Tibial nerve (tissue), 4 donors: ENCODE data around the gene SKI. TPM values are rescaled to one million over a fixed set of nuclear protein-coding genes. Genes with fewer than 3 reads are reported as not detected.

ENCODE experiments used
- DNase-seq, 2 donors: peaks; one replicate each; pipeline ENCODE4 v3.0.0-alpha.2; 2019; ENCODE audit warnings: low spot score in 2 of 2
- H3K27ac ChIP-seq, 4 donors: fragments of 200-600 bp; sonication (generic) in 3 of 4; one replicate each; pipeline ENCODE4 v1.5.1; 2017 to 2019; ENCODE audit warnings: mild to moderate bottlenecking in 1 of 4
- H3K27me3 ChIP-seq, 2 donors: fragments of 200-600 bp; sonication (generic) in 1 of 2; one replicate each; pipeline versions ENCODE4 v1.5.1 to v1.6.0; 2017 to 2019
- H3K36me3 ChIP-seq, 3 donors: fragments of 200-600 bp; sonication (generic); one replicate each; pipeline ENCODE4 v1.5.1; 2018 to 2019
- H3K4me1 ChIP-seq, 4 donors: fragments of 200-600 bp; sonication (generic) in 3 of 4; one replicate each; pipeline ENCODE4 v1.5.1; 2017 to 2019
- H3K4me3 ChIP-seq, 4 donors: fragments of 200-600 bp; sonication (generic) in 3 of 4; one replicate each; pipeline ENCODE4 v1.5.1; 2017 to 2019; ENCODE audit warnings: mild to moderate bottlenecking in 1 of 4, moderate library complexity in 1 of 4
- H3K9me3 ChIP-seq, 4 donors: fragments of 200-600 bp; sonication (generic) in 3 of 4; one replicate each; pipeline ENCODE4 v1.5.1; 2017 to 2019
- CTCF ChIP-seq, 5 experiments: fragments of 200-600 bp in 3 of 5; fragments of 450-650 bp in 2 of 5; sonication (generic) in 3 of 5; IDR thresholded peaks; one replicate each; pipeline ENCODE4 v1.5.1; 2016 to 2019; ENCODE audit warnings: antibody characterized with exemption in 5 of 5, mild to moderate bottlenecking in 3 of 5, moderate library complexity in 2 of 5
- EP300 ChIP-seq, 2 donors: sonication (generic); formaldehyde crosslinking; IDR thresholded peaks; one replicate each; pipeline ENCODE4 v1.6.1; 2017; ENCODE audit warnings: antibody characterized with exemption in 2 of 2, mild to moderate bottlenecking in 1 of 2
- POLR2A ChIP-seq, 2 donors: fragments of 450-650 bp; IDR thresholded peaks; one replicate each; pipeline ENCODE4 v1.6.1; 2017; ENCODE audit warnings: antibody characterized with exemption in 2 of 2, mild to moderate bottlenecking in 2 of 2, moderate library complexity in 2 of 2
- WGBS, 2 donors: methylation state at CpG; one replicate each; pipeline ENCODE4 v1.1.5; 2018; 5-methylcytosine and 5-hydroxymethylcytosine counted together
- total RNA-seq, 4 donors: library from RNA; depleted of rRNA; stranded (reverse); fragments of >200 nt; gene quantifications; one replicate each; pipeline ENCODE4 v1.1.0, GENCODE V29; 2016

Gene SKI
- total RNA-seq, 4 donors from 2014 or later = 62.8 to 100 (median 72.2) TPM

GRCh38 chr1:2216767-2217058 lies 11.4 kb upstream of the SKI start:
- Histone ChIP-seq H3K4me3 (no peak overlapping the region), H3K27ac (no peak overlapping the region), H3K4me1 (peaks cover 0 to 37% (median 34%) of the 10 kb centered on the region in 4 donors), H3K27me3 (no peaks in the 10 kb centered on the region), H3K36me3 (no peaks in the 10 kb centered on the region), H3K9me3 (no peaks in the 10 kb centered on the region)
- no peak for DNase-seq
- TF ChIP-seq CTCF (IDR thresholded peaks at IDR 0.05) (no peak), EP300 (IDR thresholded peaks at IDR 0.05) (no peak), POLR2A (IDR thresholded peaks at IDR 0.05) (no peak)
- 81 to 85% methylated on average over 7 of the region's 7 CpGs for WGBS, 2 donors

- Histone ChIP-seq H3K4me3 (no peak overlapping the region), H3K36me3 (no peaks in the 10 kb centered on the region), H3K4me1 (peaks cover 0 to 1% (median under 1%) of the 10 kb centered on the region in 4 donors), H3K9me3 (no peaks in the 10 kb centered on the region), H3K27me3 (no peaks in the 10 kb centered on the region), H3K27ac (no peak overlapping the region)
- WGBS, 2 donors = 77 to 85% methylated on average over 3 of the region's 3 CpGs
- DNase-seq = no peak
- TF ChIP-seq CTCF (IDR thresholded peaks at IDR 0.05) (no peak), EP300 (IDR thresholded peaks at IDR 0.05) (no peak), POLR2A (IDR thresholded peaks at IDR 0.05) (no peak)
Measured at GRCh38 chr1:2221271-2221670, 6.8 kb upstream of the SKI start.

- H3K9me3 ChIP-seq = no peaks in the 10 kb centered on the region
- WGBS, 2 donors = 81 to 82% methylated on average over 7 of the region's 7 CpGs
- peak overlapping the region in 1 of 4 donors; percentile 28 for H3K27ac ChIP-seq
- H3K4me1 ChIP-seq = peaks cover 0 to 9% (median 6%) of the 10 kb centered on the region in 4 donors
- H3K4me3 ChIP-seq = no peak overlapping the region
- DNase-seq = no peak
- no peaks in the 10 kb centered on the region for H3K36me3 ChIP-seq
- H3K27me3 ChIP-seq = no peaks in the 10 kb centered on the region
- TF ChIP-seq CTCF (IDR thresholded peaks at IDR 0.05) (no peak), POLR2A (IDR thresholded peaks at IDR 0.05) (no peak), EP300 (IDR thresholded peaks at IDR 0.05) (no peak)
Measured at GRCh38 chr1:2224170-2224584, 3.9 kb upstream of the SKI start.

GRCh38 chr1:2224631-2225428 lies 3.3 kb upstream of the SKI start:
- Histone ChIP-seq H3K9me3 (no peaks in the 10 kb centered on the region), H3K27ac (peak overlapping the region in 1 of 4 donors; percentile 28), H3K4me3 (no peak overlapping the region), H3K4me1 (peaks cover 0 to 12% (median 9%) of the 10 kb centered on the region in 4 donors), H3K36me3 (no peaks in the 10 kb centered on the region), H3K27me3 (no peaks in the 10 kb centered on the region)
- no peak for DNase-seq
- WGBS, 2 donors = 68 to 76% methylated on average over 14 to 18 of the region's 18 CpGs
- TF ChIP-seq POLR2A (IDR thresholded peaks at IDR 0.05) (no peak), EP300 (IDR thresholded peaks at IDR 0.05) (no peak), CTCF (IDR thresholded peaks at IDR 0.05) (no peak)

GRCh38 chr1:2226525-2227345 lies 1.4 kb upstream of the SKI start:
- H3K9me3 ChIP-seq = no peaks in the 10 kb centered on the region
- no peaks in the 10 kb centered on the region for H3K27me3 ChIP-seq
- H3K36me3 ChIP-seq = no peaks in the 10 kb centered on the region
- no peak for DNase-seq
- TF ChIP-seq EP300 (IDR thresholded peaks at IDR 0.05) (no peak), POLR2A (IDR thresholded peaks at IDR 0.05) (no peak), CTCF (IDR thresholded peaks at IDR 0.05) (no peak)
- H3K27ac ChIP-seq = peak overlapping the region; percentile 96 to 99 (median 98)
- peaks cover 0 to 25% (median 20%) of the 10 kb centered on the region in 4 donors for H3K4me1 ChIP-seq
- peak overlapping the region; percentile 79 to 90 (median 84) for H3K4me3 ChIP-seq
- WGBS, 2 donors = 36 to 60% methylated on average over 10 to 27 of the region's 73 CpGs
